B cell (primary cell): ENCODE data around the gene NKX6-1.

ENCODE experiments used
- EZH2 ChIP-seq: IDR thresholded peaks from 2 replicates; pipeline ENCODE4 v1.6.1; 2012; ENCODE audit warnings: borderline replicate concordance, low read depth, mild to moderate bottlenecking, moderate library complexity, low read length; ENCODE audit not compliant: insufficient read depth, poor library complexity, severe bottlenecking
- TF ChIP-seq, protein P1 (sequence below): fragments of 200-600 bp; IDR thresholded peaks from one replicate; pipeline ENCODE4 v1.8.0; 2022; ENCODE audit warnings: antibody characterized with exemption, mild to moderate bottlenecking

DNA sequence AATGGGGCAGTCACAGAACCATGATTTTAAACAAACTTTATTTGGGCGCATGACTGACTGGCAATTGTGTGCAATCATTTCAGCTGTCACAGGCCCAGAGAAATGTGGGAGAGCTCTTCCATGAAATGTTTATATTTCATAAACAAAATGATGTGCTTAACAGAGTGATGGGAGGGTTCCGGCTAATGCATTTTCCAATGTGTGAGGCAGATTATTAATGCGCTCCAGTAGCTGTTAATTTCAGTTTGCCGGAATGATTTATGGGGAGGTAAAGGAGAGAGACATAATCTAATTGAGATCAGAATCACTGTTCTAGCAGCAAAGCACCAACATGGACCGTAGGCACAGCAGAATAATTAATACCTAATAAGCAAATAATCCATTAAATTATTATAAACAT lies 55.6 kb downstream of the NKX6-1 start:
- TF ChIP-seq, protein P1, sequence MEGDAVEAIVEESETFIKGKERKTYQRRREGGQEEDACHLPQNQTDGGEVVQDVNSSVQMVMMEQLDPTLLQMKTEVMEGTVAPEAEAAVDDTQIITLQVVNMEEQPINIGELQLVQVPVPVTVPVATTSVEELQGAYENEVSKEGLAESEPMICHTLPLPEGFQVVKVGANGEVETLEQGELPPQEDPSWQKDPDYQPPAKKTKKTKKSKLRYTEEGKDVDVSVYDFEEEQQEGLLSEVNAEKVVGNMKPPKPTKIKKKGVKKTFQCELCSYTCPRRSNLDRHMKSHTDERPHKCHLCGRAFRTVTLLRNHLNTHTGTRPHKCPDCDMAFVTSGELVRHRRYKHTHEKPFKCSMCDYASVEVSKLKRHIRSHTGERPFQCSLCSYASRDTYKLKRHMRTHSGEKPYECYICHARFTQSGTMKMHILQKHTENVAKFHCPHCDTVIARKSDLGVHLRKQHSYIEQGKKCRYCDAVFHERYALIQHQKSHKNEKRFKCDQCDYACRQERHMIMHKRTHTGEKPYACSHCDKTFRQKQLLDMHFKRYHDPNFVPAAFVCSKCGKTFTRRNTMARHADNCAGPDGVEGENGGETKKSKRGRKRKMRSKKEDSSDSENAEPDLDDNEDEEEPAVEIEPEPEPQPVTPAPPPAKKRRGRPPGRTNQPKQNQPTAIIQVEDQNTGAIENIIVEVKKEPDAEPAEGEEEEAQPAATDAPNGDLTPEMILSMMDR: no peak
- TF ChIP-seq EZH2: no peak
